ENCODE results near the gene UBXN7.
"Not testable (repeated sequence)": the region's sequence is repeated elsewhere in the genome, so short reads cannot be mapped to it uniquely, and the experiment has no call there.

Gene UBXN7

DNA sequence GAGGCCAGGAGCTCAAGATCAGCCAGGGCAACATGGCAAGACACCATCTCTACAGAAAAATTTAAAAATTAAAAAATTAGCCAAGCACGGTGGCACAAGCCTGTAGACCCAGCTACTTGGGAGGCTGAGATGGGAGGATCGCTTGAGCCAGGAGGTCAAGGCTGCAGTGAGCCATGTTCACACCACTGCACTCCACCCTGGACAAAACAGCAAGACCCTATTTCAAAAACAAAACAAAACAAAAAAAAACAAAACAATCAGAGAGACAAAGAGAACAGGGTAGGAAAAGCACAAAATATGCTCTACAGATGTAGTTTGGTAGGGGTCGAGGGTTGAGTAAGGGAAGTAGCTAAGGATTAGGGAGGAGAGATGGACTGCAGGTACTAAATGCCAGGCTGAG, 117.6 kb downstream of the UBXN7 start:
- no peak for DNase-seq

DNA sequence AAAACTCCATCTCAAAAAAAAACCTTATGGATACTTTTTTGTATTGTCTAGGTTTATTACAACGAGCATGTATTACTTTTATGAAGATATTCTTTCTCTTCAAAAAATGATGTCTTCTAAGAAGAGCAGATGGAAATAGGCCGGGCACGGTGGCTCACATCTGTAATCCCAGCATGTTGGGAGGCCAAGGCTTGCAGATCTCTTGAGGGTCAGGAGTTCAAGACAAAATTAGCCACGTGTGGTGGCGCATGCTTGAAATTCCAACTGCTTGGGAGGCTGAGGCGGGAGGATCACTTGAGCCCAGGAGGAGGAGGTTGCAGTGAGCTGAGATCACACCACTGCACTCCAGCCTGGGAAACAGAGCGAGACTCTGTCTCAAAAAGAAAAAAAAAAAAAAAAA, 118.1 kb downstream of the UBXN7 start:
- not testable (repeated sequence) for DNase-seq

DNA sequence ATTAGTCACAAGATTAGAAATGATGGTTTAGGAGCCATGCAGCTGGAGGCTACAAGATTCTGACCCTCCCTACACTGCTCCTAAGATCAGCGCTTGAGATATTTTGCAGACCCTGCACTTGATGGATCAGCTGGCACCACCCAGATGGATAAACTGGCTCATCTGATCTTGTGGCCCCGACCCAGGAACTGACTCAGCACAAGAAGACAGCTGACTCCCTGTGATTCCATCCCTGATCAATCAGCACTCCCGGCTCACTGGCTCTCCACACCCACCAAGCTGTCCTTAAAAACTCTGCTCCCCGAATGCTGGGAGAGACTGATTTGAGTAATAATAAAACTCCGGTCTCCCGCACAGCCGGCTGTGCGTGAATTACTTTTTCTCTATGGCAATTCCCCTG, 129.3 kb downstream of the UBXN7 start:
- DNase-seq, result not testable (repeated sequence)

DNA sequence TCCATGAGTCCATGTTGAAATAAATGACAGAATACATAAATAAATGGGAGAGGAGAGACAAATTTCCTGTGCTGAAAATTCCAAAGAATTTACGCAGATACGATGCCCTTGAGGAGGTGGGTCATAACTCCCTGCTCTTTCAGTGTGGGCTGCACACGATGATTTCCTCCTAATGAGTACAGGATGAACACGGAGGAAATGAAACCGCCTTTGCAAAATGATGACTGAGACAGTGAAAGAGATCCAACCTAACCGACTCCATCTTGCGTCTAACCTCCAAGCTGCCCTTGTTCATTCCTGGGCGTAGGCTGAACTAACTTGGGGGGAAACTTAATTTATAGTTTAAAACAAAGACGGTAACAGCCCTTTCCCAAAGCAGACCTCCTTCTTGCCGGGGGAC, 129.7 kb downstream of the UBXN7 start:
- not testable (repeated sequence) for DNase-seq

DNA sequence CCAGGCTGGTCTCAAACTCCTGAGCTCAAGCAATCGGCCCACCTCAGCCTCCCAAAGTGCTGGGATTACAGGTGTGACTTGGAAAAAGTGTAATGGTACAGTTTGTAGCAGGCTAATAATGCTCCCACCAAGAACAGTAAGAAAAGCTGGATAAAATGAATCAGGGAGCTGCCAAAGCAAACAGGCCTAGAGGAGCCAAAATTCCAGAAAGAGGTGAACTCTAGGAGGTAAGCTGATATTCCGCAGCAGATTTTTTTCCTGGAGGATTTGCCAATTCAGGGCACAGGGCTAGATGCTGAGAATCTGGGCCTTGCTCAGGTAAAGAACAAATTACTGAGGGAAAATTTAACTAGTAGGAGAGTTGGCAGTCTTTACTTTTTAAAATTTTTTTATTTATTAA, 133.7 kb downstream of the UBXN7 start:
- DNase-seq, result no peak

All from NCI-H1092 (cell line).